Right atrium auricular region (tissue), 2 donors: ENCODE data around the gene RAB34. TPM values are rescaled to one million over a fixed set of nuclear protein-coding genes. Genes with fewer than 3 reads are reported as not detected.

Experiments used
- DNase-seq: peaks from one replicate; pipeline ENCODE4 v3.0.0-alpha.2; 2019; ENCODE audit warnings: low spot score
- H3K27ac ChIP-seq, 2 donors: fragments of 200-600 bp; sonication (generic); 1 replicate in 1 of 2; 2 replicates in 1 of 2; pipeline ENCODE4 v1.5.1; 2016 to 2019
- H3K27me3 ChIP-seq, 2 donors: fragments of 200-600 bp; sonication (generic); one replicate each; pipeline versions ENCODE4 v1.5.1 to v1.6.0; 2017 to 2019
- H3K36me3 ChIP-seq: fragments of 200-600 bp; sonication (generic); one replicate; pipeline ENCODE4 v1.5.1; 2016
- H3K4me1 ChIP-seq, 2 donors: fragments of 200-600 bp; sonication (generic); one replicate each; pipeline versions ENCODE4 v1.5.1 to v1.6.0; 2017 to 2019
- H3K4me3 ChIP-seq, 2 donors: fragments of 200-600 bp; sonication (generic); 1 replicate in 1 of 2; 2 replicates in 1 of 2; pipeline ENCODE4 v1.5.1; 2017 to 2019; ENCODE audit warnings: mild to moderate bottlenecking in 1 of 2, moderate library complexity in 1 of 2
- H3K9me3 ChIP-seq, 2 donors: fragments of 200-600 bp; sonication (generic); one replicate each; pipeline ENCODE4 v1.5.1; 2019
- total RNA-seq, 2 donors: library from RNA; depleted of rRNA; stranded (reverse); fragments of >200 nt; gene quantifications; one replicate each; pipeline ENCODE4 v1.1.0, GENCODE V29; 2016
- TF ChIP-seq, protein P1 (sequence below), 2 donors: fragments of 200-600 bp; sonication (generic); IDR thresholded peaks; one replicate each; pipeline ENCODE4 v1.5.1; 2019; ENCODE audit warnings: antibody characterized with exemption in 2 of 2

Gene RAB34
- total RNA-seq, 2 donors from 2014 or later, result 55.8 to 139 TPM

DNA sequence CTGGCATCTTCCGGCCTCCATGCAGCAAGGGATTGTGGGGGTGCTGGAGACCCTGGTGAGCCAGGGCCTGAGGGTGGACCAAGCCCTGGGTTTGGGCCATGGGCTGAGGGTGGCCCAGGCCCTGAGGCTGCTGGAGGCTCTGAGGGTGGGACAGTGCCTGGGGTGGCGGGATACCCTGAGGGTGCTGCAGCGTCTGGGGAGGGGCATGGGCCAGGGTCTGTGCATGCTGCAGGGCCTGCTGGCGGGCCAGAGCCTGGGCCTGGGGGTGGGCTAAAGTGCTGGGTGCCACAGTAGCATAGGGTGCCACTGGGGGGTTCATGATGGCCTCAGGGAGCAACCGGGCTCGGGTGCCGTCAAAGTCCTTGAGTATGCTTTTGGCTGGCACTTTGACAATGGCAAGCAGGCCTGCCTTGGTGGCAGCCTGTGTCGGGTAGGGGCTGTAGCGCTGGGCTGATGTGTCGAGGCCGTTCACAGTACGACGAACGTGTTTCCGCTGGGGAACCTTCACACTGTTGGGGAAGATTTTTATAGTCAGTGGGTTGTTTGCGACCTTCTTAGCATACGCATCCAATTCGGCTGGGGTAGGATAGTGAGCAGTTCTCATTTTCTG lies 41.7 kb upstream of the RAB34 start:
- no peak for DNase-seq
- no peaks in the 10 kb centered on the region for H3K9me3 ChIP-seq
- no peak overlapping the region for H3K27ac ChIP-seq
- H3K27me3 ChIP-seq, result no peaks in the 10 kb centered on the region
- peaks cover 27% of the 10 kb centered on the region for H3K36me3 ChIP-seq
- TF ChIP-seq, protein P1, sequence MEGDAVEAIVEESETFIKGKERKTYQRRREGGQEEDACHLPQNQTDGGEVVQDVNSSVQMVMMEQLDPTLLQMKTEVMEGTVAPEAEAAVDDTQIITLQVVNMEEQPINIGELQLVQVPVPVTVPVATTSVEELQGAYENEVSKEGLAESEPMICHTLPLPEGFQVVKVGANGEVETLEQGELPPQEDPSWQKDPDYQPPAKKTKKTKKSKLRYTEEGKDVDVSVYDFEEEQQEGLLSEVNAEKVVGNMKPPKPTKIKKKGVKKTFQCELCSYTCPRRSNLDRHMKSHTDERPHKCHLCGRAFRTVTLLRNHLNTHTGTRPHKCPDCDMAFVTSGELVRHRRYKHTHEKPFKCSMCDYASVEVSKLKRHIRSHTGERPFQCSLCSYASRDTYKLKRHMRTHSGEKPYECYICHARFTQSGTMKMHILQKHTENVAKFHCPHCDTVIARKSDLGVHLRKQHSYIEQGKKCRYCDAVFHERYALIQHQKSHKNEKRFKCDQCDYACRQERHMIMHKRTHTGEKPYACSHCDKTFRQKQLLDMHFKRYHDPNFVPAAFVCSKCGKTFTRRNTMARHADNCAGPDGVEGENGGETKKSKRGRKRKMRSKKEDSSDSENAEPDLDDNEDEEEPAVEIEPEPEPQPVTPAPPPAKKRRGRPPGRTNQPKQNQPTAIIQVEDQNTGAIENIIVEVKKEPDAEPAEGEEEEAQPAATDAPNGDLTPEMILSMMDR (IDR thresholded peaks at IDR 0.05), result no peak
- no peak overlapping the region for H3K4me3 ChIP-seq
- peaks cover 0 to 23% of the 10 kb centered on the region in 2 donors for H3K4me1 ChIP-seq

DNA sequence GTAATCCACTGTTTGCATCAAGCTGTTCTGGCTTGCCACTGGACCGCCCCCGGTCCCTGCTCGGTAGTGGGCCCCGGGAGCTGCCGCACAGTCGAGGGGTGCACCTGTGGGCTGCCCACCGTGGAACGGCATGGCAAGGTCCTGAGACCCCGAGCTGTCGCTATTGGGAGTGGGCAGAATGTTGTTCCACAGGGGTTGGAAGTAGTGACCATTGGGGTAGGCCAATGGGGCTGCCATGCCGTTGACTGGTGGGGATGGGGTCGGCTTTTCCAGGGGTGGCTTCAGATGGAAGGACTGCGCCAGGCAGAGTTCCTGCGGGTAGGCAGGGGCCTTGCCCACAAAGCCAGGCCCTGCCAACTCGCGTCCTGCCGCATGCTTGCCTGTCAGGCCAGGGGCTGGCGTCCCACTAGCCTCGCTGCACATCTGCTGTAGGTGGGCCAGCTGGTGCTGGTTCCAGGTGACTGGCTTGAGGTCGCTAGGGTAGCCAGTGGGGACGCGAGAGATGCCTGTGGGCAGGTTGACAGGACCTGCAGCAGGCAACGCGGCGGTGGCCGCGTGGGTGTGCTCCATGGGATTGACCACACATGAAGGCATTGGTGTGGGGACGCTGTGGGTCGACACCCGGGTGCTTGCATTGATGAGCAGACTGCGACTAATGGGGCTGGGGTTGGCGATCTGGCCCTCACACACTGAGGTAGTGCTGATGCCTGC lies 40.9 kb upstream of the RAB34 start:
- peaks cover 24% of the 10 kb centered on the region for H3K36me3 ChIP-seq
- TF ChIP-seq, protein P1 (IDR thresholded peaks at IDR 0.05), result no peak

DNA sequence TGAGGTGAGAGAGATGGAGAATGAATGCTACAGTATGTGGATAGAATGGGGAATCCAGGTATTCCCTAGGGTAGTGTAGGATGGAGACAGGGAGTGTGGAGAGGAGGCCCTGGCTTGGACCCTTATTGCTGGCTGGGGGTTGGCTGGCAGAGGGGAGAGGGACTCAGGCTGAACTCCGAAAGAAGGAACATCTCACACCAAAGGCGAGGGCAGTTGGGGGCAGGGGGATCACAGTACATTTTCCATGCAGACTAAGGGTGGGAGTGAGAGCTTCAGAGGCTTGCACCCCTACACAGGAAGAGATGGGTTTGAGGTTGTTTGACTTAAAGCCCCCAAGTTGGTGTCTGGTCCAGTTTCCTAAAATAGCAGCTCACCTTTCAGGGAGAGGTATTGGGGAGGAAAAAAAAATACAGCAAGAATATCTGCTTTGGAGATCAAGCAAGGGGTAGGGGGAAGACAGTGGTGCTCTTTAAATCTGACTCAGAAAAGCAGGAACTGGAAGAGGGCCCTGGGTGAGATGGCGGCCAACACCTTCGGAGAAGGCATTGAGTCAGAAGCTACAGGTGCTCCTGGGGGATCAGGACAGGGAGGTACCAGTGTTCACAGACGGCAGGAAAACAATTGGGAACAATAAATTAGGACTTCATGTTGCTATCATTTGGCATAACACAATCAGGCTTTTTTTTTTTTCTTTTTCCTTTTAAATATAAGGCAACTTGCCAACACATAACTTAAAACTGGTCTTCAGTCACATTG lies 38.6 kb upstream of the RAB34 start:
- TF ChIP-seq, protein P1 (IDR thresholded peaks at IDR 0.05), result no peak
- H3K4me3 ChIP-seq, result no peak overlapping the region

More for the DNA sequence above, 40.9 kb upstream of the RAB34 start:
- DNase-seq, result no peak
- Histone ChIP-seq H3K27ac (no peak overlapping the region), H3K4me1 (peaks cover 0 to 20% of the 10 kb centered on the region in 2 donors), H3K9me3 (no peaks in the 10 kb centered on the region), H3K27me3 (no peaks in the 10 kb centered on the region), H3K4me3 (no peak overlapping the region)

DNA sequence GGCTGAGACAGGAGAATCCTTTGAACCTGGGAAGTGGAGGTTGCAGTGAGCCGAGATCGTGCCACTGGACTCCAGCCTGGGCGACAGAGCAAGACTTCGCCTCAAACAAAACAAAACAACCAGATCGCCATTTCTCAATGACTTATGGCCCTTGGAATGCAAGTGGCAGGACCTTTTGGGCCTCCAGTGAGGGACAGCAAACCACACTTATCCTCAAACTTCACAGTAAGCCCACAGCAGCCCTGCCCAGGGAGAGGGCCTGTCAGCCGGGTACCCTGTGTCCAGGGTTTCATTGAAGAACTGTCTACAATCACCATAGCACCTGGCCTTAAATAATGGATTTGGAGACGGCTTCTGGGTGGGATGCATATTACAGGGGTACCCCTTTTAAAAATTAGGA lies 37.8 kb upstream of the RAB34 start:
- Histone ChIP-seq H3K9me3 (no peaks in the 10 kb centered on the region), H3K4me3 (no peak overlapping the region), H3K27me3 (no peaks in the 10 kb centered on the region), H3K36me3 (peaks cover 24% of the 10 kb centered on the region), H3K27ac (no peak overlapping the region), H3K4me1 (peaks cover 0 to under 1% of the 10 kb centered on the region in 2 donors)
- TF ChIP-seq, protein P1 (IDR thresholded peaks at IDR 0.05), result no peak
- DNase-seq, result no peak

More for the DNA sequence above, 38.6 kb upstream of the RAB34 start:
- Histone ChIP-seq H3K27me3 (no peaks in the 10 kb centered on the region), H3K4me1 (peaks cover 0 to 8% of the 10 kb centered on the region in 2 donors), H3K27ac (no peak overlapping the region), H3K9me3 (no peaks in the 10 kb centered on the region), H3K36me3 (peaks cover 24% of the 10 kb centered on the region)
- no peak for DNase-seq

DNA sequence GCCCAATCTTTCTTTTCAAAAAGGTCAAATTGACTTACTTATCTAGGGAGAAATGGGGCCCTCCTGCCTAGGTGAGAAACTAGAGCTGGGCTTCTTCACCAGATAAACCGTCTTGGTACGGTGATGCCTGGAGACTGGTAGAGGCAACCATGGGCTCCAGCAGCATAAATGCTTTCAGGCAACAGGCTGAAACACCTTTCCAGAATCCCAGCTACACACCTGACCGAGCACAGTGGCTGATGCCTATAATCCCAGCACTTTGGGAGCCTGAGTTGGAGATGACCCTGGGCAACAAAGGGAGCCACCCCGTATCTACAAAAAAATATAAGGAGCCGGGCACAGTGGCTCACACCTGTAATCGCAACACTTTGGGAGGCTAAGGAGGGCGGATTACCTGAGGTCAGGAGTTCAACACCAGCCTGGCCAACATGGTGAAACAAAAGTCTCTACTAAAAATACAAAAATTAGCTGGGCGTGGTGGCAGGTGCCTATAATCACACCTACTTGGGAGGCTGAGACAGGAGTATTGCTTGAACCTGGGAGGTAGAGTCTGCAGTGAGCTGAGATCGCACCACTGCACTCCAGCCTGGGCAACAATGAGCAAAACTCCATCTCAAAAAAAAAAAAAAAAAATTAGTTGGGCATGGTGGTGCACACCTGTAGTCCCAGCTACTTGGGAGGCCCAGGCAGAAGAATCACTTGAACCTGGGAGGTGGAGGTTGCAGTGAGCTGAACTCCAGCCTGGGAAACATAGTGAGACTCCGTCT lies 34.1 kb upstream of the RAB34 start:
- Histone ChIP-seq H3K27me3 (no peaks in the 10 kb centered on the region), H3K36me3 (peaks cover 11% of the 10 kb centered on the region), H3K4me1 (peaks cover 2 to 18% of the 10 kb centered on the region in 2 donors), H3K9me3 (no peaks in the 10 kb centered on the region), H3K4me3 (no peak overlapping the region), H3K27ac (no peak overlapping the region)
- DNase-seq, result no peak
- TF ChIP-seq, protein P1 (IDR thresholded peaks at IDR 0.05), result no peak
